Common myeloid progenitor, CD34-positive (primary cell): ENCODE data around the gene AKAP6.

Experiments
- CTCF ChIA-PET: fragments of 350-600 bp; sonication (Branson Sonifier 250); formaldehyde crosslinking; loops from one replicate; lab custom pipeline; 2021; ENCODE audit warnings: antibody characterized with exemption; lab: Charles Lee
- POLR2A ChIA-PET: fragments of 350-600 bp; sonication (Branson Sonifier 250); formaldehyde crosslinking; loops from one replicate; lab custom pipeline; 2021; ENCODE audit warnings: antibody characterized with exemption; lab: Charles Lee
- DNase-seq, 3 donors: peaks; one replicate each; pipeline versions ENCODE4 v3.0.0 to v3.0.0-alpha.2; 2013
- H3K27ac ChIP-seq, 2 experiments: 1 replicate in 1 of 2; 2 replicates in 1 of 2; pipeline ENCODE4 v1.7.0; 2013; ENCODE audit warnings: inconsistent platforms in 2 of 2, low read length in 2 of 2, mild to moderate bottlenecking in 2 of 2, low read depth in 1 of 2, moderate library complexity in 1 of 2; ENCODE audit not compliant: severe bottlenecking in 2 of 2, insufficient read depth in 1 of 2, poor library complexity in 1 of 2
- H3K27me3 ChIP-seq, 5 experiments: replicated peaks in 2 of 5; 1 replicate in 3 of 5; 2 replicates in 2 of 5; pipeline versions ENCODE4 v1.6.1 to v1.7.0; 2013; ENCODE audit warnings: low read length in 4 of 5, mild to moderate bottlenecking in 2 of 5, moderate library complexity in 2 of 5, inconsistent platforms in 1 of 5; ENCODE audit not compliant: insufficient read depth in 5 of 5, control insufficient read depth in 4 of 5
- H3K36me3 ChIP-seq, 4 experiments: 1 replicate in 2 of 4; 2 replicates in 2 of 4; pipeline versions ENCODE4 v1.6.1 to v1.7.0; 2013; ENCODE audit warnings: low read length in 3 of 4, control low read depth in 1 of 4, mild to moderate bottlenecking in 1 of 4; ENCODE audit not compliant: control insufficient read depth in 4 of 4, insufficient read depth in 4 of 4
- H3K4me1 ChIP-seq, 4 experiments: 1 replicate in 3 of 4; 2 replicates in 1 of 4; pipeline versions ENCODE4 v1.6.1 to v1.7.1; 2013; ENCODE audit warnings: low read length in 3 of 4, mild to moderate bottlenecking in 3 of 4, control low read depth in 1 of 4, inconsistent platforms in 1 of 4, moderate library complexity in 1 of 4; ENCODE audit not compliant: control insufficient read depth in 4 of 4, insufficient read depth in 4 of 4; ENCODE audit errors: control extremely low read depth in 1 of 4
- H3K4me3 ChIP-seq, 7 experiments: 1 replicate in 4 of 7; 2 replicates in 3 of 7; pipeline versions ENCODE4 v1.5.1 to v1.7.0; 2013; ENCODE audit warnings: mild to moderate bottlenecking in 7 of 7, low read length in 6 of 7, moderate library complexity in 6 of 7, inconsistent platforms in 2 of 7, low read depth in 2 of 7, control low read depth in 1 of 7; ENCODE audit not compliant: insufficient read depth in 4 of 7, control insufficient read depth in 1 of 7; ENCODE audit errors: extremely low read depth in 1 of 7
- H3K9me3 ChIP-seq, 5 experiments: 1 replicate in 4 of 5; 2 replicates in 1 of 5; pipeline versions ENCODE4 v1.6.1 to v1.7.1; 2013; ENCODE audit warnings: low read length in 4 of 5, mild to moderate bottlenecking in 2 of 5, inconsistent platforms in 1 of 5, low read depth in 1 of 5, moderate library complexity in 1 of 5; ENCODE audit not compliant: control insufficient read depth in 4 of 5, insufficient read depth in 2 of 5; ENCODE audit errors: control extremely low read depth in 1 of 5
- WGBS: methylation state at CpG from one replicate; pipeline ENCODE4 v1.1.5; 2013; ENCODE audit not compliant: insufficient coverage; 5-methylcytosine and 5-hydroxymethylcytosine counted together

The AKAP6 gene

GRCh38 chr14:32525591-32525990 lies 196.5 kb downstream of the AKAP6 start:
- 90% methylated on average over 2 of the region's 2 CpGs for whole genome bisulfite sequencing
- ChIA-PET CTCF (interaction anchor here (1.3 to 1.7 kb wide), 2 partner anchors 12 to 50 kb away, joined by 4 to 5 read pairs; no protein-coding TSS in a partner anchor), POLR2A (no interaction called here)
- H3K27me3 ChIP-seq = no peaks in the 10 kb centered on the region
- no peak overlapping the region for H3K4me3 ChIP-seq
- DNase-seq = no peak
- H3K36me3 ChIP-seq = no peaks in the 10 kb centered on the region
- no peaks in the 10 kb centered on the region for H3K9me3 ChIP-seq
- H3K4me1 ChIP-seq = no peaks in the 10 kb centered on the region
- H3K27ac ChIP-seq = no peak overlapping the region

GRCh38 chr14:32530800-32531199 lies 201.7 kb downstream of the AKAP6 start:
- no peaks in the 10 kb centered on the region for H3K27me3 ChIP-seq
- H3K36me3 ChIP-seq = no peaks in the 10 kb centered on the region
- H3K4me3 ChIP-seq = no peak overlapping the region
- H3K4me1 ChIP-seq = no peaks in the 10 kb centered on the region
- no peaks in the 10 kb centered on the region for H3K9me3 ChIP-seq
- H3K27ac ChIP-seq = no peak overlapping the region
- CTCF ChIA-PET = no interaction called here
- WGBS = 75% methylated on average over 1 of the region's 1 CpG
- DNase-seq = no peak
- POLR2A ChIA-PET = no interaction called here

GRCh38 chr14:32531942-32532515 lies 202.9 kb downstream of the AKAP6 start:
- WGBS = 100% methylated on average over 1 of the region's 2 CpGs
- Histone ChIP-seq H3K9me3 (no peaks in the 10 kb centered on the region), H3K36me3 (no peaks in the 10 kb centered on the region), H3K4me1 (no peaks in the 10 kb centered on the region), H3K27me3 (no peaks in the 10 kb centered on the region), H3K27ac (no peak overlapping the region), H3K4me3 (no peak overlapping the region)
- DNase-seq = no peak
- CTCF ChIA-PET = no interaction called here
- POLR2A ChIA-PET = no interaction called here

GRCh38 chr14:32534145-32534544 lies 205.0 kb downstream of the AKAP6 start:
- no peaks in the 10 kb centered on the region for H3K36me3 ChIP-seq
- H3K9me3 ChIP-seq = no peaks in the 10 kb centered on the region
- H3K4me1 ChIP-seq = no peaks in the 10 kb centered on the region
- no peak for DNase-seq
- H3K27me3 ChIP-seq = no peaks in the 10 kb centered on the region
- CTCF ChIA-PET = no interaction called here
- no peak overlapping the region for H3K27ac ChIP-seq
- no peak overlapping the region for H3K4me3 ChIP-seq
- POLR2A ChIA-PET = no interaction called here
- WGBS = 100% methylated on average over 2 of the region's 3 CpGs

- ChIA-PET POLR2A (no interaction called here), CTCF (interaction anchor here (1.0 kb wide), 1 partner anchor 11 kb away, joined by 3 read pairs; no protein-coding TSS in a partner anchor)
- no peaks in the 10 kb centered on the region for H3K9me3 ChIP-seq
- H3K4me3 ChIP-seq = no peak overlapping the region
- H3K27me3 ChIP-seq = no peaks in the 10 kb centered on the region
- no peaks in the 10 kb centered on the region for H3K4me1 ChIP-seq
- 100% methylated on average over 2 of the region's 2 CpGs for WGBS
- no peak overlapping the region for H3K27ac ChIP-seq
- no peak for DNase-seq
- no peaks in the 10 kb centered on the region for H3K36me3 ChIP-seq
These were observed 207.1 kb downstream of the AKAP6 start for GRCh38 chr14:32536175-32536574.

DNA sequence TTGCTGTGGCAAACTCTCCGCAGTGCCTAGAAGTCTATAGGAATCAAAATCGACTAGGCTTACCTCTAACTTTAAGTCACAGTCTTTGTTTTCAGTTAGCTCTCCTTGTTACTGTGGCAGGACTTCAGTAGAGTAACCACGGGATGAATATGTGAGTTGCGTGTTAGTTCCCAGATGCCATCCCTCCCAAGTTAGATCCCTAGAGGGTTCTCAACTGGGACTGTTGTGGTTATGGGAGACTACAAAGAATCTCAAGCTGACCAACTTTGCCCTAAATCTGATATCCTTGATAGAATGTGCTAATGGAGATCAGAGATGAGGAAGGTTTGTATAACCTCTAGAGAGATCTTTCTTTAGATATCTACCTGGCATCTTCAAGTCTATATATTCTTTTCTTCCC lies 208.1 kb downstream of the AKAP6 start:
- CTCF ChIA-PET = no interaction called here
- Histone ChIP-seq H3K36me3 (no peaks in the 10 kb centered on the region), H3K4me3 (no peak overlapping the region), H3K27me3 (no peaks in the 10 kb centered on the region), H3K27ac (no peak overlapping the region), H3K9me3 (no peaks in the 10 kb centered on the region), H3K4me1 (no peaks in the 10 kb centered on the region)
- WGBS = 100% methylated on average over 2 of the region's 4 CpGs
- DNase-seq = no peak
- POLR2A ChIA-PET = no interaction called here

GRCh38 chr14:32542507-32542906 lies 213.4 kb downstream of the AKAP6 start:
- DNase-seq = peak in 2 of 3 donors; percentile 21 to 42
- H3K27ac ChIP-seq = no peak overlapping the region
- POLR2A ChIA-PET = no interaction called here
- H3K27me3 ChIP-seq = no peaks in the 10 kb centered on the region
- no peak overlapping the region for H3K4me3 ChIP-seq
- no peaks in the 10 kb centered on the region for H3K9me3 ChIP-seq
- WGBS = no CpG with 5 or more reads among the region's 3 CpGs
- CTCF ChIA-PET = interaction anchor here (0.7 kb wide), 1 partner anchor 10 kb away, joined by 3 read pairs; no protein-coding TSS in a partner anchor
- H3K4me1 ChIP-seq = peaks cover 0 to 3% (median 0%) of the 10 kb centered on the region in 4 experiments
- no peaks in the 10 kb centered on the region for H3K36me3 ChIP-seq
